ENCODE data around the gene LDLRAD4. TPM values are rescaled to one million over a fixed set of nuclear protein-coding genes. Genes with fewer than 3 reads are reported as not detected.

LDLRAD4 gene
- total and polyA plus RNA-seq, 2 experiments from 2014 or later = 0.73 to 1.9 TPM

DNA sequence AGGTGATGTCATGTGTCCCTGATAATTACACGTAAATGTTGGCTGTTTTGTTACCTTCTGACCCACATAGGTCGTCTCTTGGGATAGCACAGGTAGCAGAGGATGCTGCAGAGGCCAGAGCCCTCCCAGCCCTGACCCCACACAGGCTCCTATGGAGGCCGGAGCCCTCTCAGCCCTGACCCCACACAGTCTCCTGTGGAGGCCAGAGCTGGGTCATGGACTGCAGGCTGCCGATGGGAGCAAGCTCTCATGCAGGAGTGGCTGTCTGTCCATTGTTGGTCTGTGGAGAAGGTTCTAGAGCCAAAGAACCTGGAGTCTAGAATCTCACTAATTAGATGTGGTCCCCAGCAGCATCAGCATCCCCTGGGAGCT, 155.5 kb downstream of the LDLRAD4 start:
- Histone ChIP-seq H3K4me2 (no peak overlapping the region), H4K20me1 (replicated peaks; ENCODE audit: insufficient read depth) (no peaks in the 10 kb centered on the region), H2AFZ (no peak overlapping the region), H3K27ac (ENCODE audit: low read depth) (no peak overlapping the region), H3K36me3 (ENCODE audit: insufficient read depth) (no peaks in the 10 kb centered on the region), H3K4me3 (no peak overlapping the region), H3K4me1 (ENCODE audit: insufficient read depth) (no peaks in the 10 kb centered on the region), H3K79me2 (replicated peaks; ENCODE audit: insufficient read depth) (no peaks in the 10 kb centered on the region), H3F3A (replicated peaks; ENCODE audit: low read depth) (no peaks in the 10 kb centered on the region), H3K27me3 (ENCODE audit: insufficient read depth) (no peaks in the 10 kb centered on the region), H3K9me2 (ENCODE audit: insufficient read depth) (no peaks in the 10 kb centered on the region)
- ATAC-seq = no peak
- Mint-ChIP-seq H3K9me3 (no peaks in the 10 kb centered on the region), H3K4me1 (peaks cover 3% of the 10 kb centered on the region; the same call in 1 of the 3 replicates), H3K27ac (no peak overlapping the region), H3K27me3 (ENCODE audit: insufficient read depth, low read depth, poor library complexity) (peaks cover 11% of the 10 kb centered on the region), H3K4me3 (no peak overlapping the region), H3K36me3 (ENCODE audit: low read depth) (no peaks in the 10 kb centered on the region)
- TF ChIP-seq, protein P1, sequence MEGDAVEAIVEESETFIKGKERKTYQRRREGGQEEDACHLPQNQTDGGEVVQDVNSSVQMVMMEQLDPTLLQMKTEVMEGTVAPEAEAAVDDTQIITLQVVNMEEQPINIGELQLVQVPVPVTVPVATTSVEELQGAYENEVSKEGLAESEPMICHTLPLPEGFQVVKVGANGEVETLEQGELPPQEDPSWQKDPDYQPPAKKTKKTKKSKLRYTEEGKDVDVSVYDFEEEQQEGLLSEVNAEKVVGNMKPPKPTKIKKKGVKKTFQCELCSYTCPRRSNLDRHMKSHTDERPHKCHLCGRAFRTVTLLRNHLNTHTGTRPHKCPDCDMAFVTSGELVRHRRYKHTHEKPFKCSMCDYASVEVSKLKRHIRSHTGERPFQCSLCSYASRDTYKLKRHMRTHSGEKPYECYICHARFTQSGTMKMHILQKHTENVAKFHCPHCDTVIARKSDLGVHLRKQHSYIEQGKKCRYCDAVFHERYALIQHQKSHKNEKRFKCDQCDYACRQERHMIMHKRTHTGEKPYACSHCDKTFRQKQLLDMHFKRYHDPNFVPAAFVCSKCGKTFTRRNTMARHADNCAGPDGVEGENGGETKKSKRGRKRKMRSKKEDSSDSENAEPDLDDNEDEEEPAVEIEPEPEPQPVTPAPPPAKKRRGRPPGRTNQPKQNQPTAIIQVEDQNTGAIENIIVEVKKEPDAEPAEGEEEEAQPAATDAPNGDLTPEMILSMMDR (conservative IDR thresholded peaks at IDR 0.05; ENCODE audit: low read depth in 2 of 2) = no peak
- TF ChIP-seq POLR2AphosphoS5 (IDR thresholded peaks at IDR 0.05; ENCODE audit: low read depth) (no peak), ZNF331 (CRISPR knock-in tag; IDR thresholded peaks at IDR 0.05; ENCODE audit: low read depth) (no peak), JUNB (IDR thresholded peaks at IDR 0.05; ENCODE audit: unreplicated experiment) (no peak), ZNF114 (CRISPR knock-in tag; IDR thresholded peaks at IDR 0.05) (no peak), EZH2 (IDR thresholded peaks at IDR 0.05; ENCODE audit: low read depth, unreplicated experiment) (no peak), CREB1 (CRISPR knock-in tag; IDR thresholded peaks at IDR 0.05; ENCODE audit: low read depth) (no peak), STAT1 (IDR thresholded peaks at IDR 0.05; ENCODE audit: unreplicated experiment) (no peak), NANOG (IDR thresholded peaks at IDR 0.05; ENCODE audit: borderline replicate concordance) (no peak)
- TF ChIP-seq, protein P2, sequence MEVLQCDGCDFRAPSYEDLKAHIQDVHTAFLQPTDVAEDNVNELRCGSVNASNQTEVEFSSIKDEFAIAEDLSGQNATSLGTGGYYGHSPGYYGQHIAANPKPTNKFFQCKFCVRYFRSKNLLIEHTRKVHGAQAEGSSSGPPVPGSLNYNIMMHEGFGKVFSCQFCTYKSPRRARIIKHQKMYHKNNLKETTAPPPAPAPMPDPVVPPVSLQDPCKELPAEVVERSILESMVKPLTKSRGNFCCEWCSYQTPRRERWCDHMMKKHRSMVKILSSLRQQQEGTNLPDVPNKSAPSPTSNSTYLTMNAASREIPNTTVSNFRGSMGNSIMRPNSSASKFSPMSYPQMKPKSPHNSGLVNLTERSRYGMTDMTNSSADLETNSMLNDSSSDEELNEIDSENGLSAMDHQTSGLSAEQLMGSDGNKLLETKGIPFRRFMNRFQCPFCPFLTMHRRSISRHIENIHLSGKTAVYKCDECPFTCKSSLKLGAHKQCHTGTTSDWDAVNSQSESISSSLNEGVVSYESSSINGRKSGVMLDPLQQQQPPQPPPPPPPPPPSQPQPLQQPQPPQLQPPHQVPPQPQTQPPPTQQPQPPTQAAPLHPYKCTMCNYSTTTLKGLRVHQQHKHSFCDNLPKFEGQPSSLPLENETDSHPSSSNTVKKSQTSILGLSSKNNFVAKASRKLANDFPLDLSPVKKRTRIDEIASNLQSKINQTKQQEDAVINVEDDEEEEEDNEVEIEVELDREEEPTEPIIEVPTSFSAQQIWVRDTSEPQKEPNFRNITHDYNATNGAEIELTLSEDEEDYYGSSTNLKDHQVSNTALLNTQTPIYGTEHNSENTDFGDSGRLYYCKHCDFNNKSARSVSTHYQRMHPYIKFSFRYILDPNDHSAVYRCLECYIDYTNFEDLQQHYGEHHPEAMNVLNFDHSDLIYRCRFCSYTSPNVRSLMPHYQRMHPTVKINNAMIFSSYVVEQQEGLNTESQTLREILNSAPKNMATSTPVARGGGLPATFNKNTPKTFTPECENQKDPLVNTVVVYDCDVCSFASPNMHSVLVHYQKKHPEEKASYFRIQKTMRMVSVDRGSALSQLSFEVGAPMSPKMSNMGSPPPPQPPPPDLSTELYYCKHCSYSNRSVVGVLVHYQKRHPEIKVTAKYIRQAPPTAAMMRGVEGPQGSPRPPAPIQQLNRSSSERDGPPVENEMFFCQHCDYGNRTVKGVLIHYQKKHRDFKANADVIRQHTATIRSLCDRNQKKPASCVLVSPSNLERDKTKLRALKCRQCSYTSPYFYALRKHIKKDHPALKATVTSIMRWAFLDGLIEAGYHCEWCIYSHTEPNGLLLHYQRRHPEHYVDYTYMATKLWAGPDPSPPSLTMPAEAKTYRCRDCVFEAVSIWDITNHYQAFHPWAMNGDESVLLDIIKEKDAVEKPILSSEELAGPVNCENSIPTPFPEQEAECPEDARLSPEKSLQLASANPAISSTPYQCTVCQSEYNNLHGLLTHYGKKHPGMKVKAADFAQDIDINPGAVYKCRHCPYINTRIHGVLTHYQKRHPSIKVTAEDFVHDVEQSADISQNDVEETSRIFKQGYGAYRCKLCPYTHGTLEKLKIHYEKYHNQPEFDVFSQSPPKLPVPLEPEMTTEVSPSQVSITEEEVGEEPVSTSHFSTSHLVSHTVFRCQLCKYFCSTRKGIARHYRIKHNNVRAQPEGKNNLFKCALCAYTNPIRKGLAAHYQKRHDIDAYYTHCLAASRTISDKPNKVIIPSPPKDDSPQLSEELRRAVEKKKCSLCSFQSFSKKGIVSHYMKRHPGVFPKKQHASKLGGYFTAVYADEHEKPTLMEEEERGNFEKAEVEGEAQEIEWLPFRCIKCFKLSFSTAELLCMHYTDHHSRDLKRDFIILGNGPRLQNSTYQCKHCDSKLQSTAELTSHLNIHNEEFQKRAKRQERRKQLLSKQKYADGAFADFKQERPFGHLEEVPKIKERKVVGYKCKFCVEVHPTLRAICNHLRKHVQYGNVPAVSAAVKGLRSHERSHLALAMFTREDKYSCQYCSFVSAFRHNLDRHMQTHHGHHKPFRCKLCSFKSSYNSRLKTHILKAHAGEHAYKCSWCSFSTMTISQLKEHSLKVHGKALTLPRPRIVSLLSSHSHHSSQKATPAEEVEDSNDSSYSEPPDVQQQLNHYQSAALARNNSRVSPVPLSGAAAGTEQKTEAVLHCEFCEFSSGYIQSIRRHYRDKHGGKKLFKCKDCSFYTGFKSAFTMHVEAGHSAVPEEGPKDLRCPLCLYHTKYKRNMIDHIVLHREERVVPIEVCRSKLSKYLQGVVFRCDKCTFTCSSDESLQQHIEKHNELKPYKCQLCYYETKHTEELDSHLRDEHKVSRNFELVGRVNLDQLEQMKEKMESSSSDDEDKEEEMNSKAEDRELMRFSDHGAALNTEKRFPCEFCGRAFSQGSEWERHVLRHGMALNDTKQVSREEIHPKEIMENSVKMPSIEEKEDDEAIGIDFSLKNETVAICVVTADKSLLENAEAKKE (CRISPR knock-in tag; IDR thresholded peaks at IDR 0.05) = no peak
- TF ChIP-seq, protein P3, sequence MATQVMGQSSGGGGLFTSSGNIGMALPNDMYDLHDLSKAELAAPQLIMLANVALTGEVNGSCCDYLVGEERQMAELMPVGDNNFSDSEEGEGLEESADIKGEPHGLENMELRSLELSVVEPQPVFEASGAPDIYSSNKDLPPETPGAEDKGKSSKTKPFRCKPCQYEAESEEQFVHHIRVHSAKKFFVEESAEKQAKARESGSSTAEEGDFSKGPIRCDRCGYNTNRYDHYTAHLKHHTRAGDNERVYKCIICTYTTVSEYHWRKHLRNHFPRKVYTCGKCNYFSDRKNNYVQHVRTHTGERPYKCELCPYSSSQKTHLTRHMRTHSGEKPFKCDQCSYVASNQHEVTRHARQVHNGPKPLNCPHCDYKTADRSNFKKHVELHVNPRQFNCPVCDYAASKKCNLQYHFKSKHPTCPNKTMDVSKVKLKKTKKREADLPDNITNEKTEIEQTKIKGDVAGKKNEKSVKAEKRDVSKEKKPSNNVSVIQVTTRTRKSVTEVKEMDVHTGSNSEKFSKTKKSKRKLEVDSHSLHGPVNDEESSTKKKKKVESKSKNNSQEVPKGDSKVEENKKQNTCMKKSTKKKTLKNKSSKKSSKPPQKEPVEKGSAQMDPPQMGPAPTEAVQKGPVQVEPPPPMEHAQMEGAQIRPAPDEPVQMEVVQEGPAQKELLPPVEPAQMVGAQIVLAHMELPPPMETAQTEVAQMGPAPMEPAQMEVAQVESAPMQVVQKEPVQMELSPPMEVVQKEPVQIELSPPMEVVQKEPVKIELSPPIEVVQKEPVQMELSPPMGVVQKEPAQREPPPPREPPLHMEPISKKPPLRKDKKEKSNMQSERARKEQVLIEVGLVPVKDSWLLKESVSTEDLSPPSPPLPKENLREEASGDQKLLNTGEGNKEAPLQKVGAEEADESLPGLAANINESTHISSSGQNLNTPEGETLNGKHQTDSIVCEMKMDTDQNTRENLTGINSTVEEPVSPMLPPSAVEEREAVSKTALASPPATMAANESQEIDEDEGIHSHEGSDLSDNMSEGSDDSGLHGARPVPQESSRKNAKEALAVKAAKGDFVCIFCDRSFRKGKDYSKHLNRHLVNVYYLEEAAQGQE (IDR thresholded peaks at IDR 0.05; ENCODE audit: unreplicated experiment) = no peak
- DNase-seq (ENCODE audit: low spot score) = no peak

All from GM23338 (cell line).